HUDEP-2 (cell line): ENCODE measurements around the gene COPE.
A peak's percentile ranks its signal among the peaks of the same experiment; 100 is the strongest.
"Not testable (repeated sequence)": the region's sequence is repeated elsewhere in the genome, so short reads cannot be mapped to it uniquely, and the experiment has no call there.

Experiments used
- DNase-seq, 76 experiments: peaks; one replicate each; lab custom pipeline; 2025; ENCODE audit not compliant: unreplicated experiment in 76 of 76; lab: John Stamatoyannopoulos, UW

The COPE gene

DNA sequence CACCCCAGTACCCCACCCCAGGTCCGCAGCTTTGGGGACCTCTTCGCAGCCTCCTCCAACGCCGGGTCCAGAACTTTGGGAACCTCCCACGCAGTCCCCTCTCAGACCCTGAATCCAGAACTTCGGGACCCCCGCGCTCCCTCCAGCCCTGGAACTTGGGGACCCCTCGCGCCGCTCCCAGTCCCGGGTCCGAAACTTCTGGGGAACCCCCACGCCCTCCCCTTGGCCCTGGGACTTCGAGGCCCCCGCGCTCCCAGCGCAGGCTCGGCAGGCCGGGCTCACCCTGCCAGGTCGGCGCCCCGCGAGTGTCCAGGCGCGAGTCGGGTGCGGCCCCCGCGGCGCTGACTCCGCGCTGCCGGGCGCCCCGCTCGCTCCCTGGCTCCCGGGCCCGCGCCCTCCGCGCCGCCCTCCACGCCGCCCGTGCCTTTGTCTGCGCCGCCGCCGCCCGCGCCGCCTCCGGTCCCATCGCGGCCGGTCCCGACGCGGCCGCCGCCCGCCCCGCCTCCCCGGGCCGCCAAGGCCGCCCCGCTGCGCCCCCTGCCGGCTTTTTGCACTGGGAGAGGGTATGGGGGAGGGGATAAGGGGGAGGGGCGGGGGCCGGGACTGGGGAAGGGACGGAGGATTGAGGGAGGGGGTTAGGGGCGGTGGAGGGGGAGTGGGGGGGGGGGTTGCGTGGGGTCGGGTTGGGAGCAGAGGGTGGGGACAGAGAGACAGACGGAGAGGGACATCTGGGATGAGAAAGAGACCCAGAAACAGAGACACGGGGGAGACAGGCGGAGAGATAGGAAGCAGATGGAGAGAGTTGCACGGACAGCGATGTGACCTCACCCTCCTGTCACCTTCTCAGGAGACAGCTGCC lies 21.8 kb upstream of the COPE start, which contains the start of gene HOMER3:
Gene HOMER3, minus strand, starts transcription at position 449 of the 859 bp plus-strand sequence. CDS start 2,235 bp downstream, outside the sequence.
- DNase-seq = peak in 55 of 76 experiments; percentile 10 to 83 (median 59)

- DNase-seq = no peak
Measured at GRCh38 chr19:18939922-18940768, 21.0 kb upstream of the COPE start.

DNA sequence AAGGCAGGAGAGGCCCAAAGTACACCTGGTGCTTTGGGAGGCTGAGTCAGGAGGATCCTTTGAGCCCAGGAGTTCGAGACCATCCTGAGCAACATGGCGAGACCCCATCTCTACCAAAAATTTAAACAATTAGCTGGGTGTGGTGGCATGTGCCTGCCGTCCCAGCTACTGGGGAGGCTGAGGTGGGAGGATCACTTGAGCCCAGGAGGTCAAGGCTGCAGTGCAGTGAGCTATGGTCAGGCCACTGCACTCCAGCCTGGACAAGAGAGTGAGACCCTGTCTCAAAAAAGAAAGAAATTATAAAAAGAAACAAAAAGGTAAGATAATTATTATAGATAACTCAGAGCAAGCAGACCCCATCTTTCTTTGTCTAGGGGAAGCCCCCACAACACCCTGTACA lies 20.0 kb upstream of the COPE start:
- DNase-seq = no peak

DNA sequence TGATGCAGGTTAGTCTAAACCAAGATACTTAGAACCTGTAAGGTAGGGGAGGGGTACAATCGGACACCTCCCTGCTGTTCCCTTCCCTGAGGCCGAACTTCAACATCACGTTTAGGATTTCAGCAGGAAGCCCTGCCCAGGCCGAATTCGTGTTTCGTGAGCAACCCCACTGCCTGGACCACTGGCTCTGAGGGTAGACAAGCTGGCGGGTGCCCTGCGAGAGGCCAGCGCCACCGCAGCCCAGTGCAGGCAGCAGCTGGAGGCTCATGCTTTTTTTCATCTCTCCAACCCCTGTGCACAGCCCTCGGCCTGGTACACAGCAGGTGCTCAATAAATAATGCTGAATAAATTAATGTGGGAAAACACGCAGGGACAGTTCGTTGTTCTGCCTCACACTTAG lies 14.1 kb upstream of the COPE start:
- no peak for DNase-seq

GRCh38 chr19:18932216-18932841 lies 13.1 kb upstream of the COPE start:
- peak in 73 of 76 experiments; percentile 22 to 98 (median 86) for DNase-seq

DNA sequence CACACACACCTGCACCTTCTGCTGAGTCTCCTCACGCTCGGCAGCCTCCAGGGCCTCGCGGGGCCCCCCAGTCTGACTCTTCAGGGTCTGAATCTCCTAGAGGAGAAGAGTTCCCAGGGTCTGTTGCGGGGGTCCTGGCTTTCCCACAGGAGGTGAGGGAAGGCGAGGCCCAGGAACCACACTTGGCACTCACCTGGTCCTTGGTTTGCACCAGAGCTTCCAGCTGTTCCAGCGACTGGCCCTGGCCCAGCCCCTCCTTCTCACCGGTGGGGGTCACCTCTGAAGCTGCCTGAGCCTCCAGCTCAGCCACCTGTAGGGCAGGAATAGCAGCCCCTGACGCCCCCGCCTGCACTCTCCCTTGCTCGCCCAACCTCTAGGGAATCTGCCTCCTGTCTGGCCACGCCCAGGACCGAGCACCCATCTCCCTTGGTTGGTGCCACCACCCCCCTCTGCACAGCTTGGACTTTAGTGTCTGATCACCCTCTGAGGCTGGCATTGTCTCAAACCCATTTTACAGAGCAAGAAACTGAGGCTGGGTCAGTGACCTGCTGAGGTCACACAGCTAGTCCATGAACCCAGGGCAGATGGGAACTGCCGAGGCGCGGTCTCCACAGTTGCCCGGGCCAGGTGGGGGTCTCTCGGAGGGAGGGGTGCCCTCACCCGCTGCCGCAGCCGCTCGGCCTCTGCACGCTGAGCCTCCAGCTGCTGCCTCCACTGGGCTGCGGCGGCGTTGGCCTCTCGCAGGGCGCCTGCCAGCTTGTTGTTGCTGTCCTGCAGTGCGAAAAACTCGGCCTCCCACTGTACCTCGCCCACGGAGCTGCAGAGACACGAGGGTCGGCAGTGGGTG lies 12.4 kb upstream of the COPE start:
- DNase-seq = no peak

GRCh38 chr19:18929311-18929710 lies 10.1 kb upstream of the COPE start:
- no peak for DNase-seq

DNA sequence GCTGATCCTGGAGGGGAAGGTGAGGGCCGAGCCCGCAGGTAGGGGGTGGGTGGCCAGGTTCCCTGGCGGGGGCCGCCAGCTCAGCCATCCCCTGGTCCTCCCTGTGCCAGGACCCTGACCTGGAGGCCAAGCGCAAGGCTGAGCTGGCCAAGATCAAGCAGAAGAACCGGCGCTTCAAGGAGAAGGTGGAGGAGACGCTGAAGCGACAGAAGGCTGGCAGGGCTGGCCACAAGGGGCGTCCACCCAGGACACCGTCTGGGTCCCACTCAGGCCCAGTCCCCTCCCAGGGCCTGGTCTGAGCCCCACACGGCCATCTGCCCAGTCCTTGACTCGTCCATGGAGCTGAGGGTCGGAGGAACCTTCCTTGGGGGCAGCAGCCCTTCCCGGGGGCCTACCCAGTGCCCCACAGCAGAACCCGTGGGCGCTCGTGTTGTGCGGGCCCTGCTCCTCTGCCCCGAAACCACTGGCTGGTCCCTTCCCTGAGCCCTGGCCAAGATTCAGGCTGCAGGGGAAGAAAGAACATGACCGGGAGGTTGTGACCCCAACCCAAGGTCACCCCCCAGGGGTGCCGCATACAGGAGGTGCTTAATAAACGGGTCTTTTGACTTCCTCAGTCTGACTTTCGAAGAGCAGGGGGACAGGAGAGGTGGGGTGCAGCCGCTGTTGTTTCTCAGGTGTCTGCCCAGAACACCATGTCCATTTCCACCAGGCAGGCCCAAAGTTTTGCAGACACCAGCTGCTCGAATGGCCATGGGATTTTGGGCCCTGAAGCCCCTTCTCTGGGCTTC lies 9.0 kb upstream of the COPE start:
- no peak for DNase-seq

- DNase-seq = no peak
Measured at GRCh38 chr19:18924684-18925213, 5.6 kb upstream of the COPE start.

- DNase-seq = no peak
Measured at GRCh38 chr19:18922228-18922985, 3.2 kb upstream of the COPE start.

GRCh38 chr19:18921593-18921992 lies 2.4 kb upstream of the COPE start:
- DNase-seq = no peak

- DNase-seq = no peak
Measured at GRCh38 chr19:18920400-18920799, 1.2 kb upstream of the COPE start.

DNA sequence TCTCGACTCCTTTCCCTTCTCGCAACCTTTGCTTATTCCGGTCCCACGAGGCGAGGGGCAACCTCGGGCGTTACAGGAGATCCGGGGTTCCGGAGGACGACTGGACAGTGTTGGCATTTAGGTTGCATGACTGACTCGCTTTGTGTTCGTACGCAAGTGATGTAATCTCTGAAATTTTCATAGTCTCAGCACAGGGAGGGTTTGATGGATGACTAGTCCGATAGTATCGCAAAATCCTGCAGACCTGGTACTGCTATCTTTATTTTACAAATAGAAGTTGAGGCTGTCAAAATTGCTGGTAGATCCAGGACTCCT lies 670 bp upstream of the COPE start:
- no peak for DNase-seq

DNA sequence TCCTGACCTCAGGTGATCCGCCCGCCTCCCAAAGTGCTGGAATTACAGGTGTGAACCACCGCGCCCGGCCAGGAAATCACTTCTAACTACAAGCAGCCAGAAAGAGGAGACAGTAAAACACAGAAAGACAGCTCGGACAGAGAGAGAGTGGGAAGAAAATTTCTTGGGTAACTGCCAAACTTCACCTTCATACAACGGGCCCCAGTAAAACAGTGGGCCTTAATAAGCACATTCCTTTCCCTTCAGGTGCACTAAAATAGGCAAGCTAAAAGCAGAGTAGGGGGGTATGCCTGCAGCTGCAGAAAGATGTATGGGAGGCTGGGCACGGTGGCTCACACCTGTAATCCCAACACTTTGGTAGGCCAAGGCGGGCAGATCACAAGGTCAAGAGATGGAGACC lies 1.6 kb downstream of the COPE start:
- not testable (repeated sequence) for DNase-seq

DNA sequence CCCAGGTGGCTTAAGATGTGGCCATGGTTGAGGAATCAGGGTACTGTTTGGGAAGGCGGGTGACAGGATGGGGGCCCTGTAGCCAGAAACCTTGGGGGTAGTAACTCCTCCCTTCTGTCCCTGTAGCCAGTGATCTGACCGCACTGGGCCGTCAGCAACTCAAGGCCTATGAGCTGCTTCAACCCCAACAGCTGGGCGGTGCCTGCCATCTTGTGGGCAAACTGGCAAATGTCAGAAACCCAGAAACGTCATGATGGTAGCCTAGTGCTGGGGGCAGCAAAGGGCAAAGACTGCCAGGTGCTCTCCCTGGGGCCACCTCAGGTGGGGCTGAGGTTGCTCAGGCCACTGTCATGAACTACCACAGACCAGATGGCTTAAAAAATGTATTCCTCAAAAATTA lies 3.5 kb downstream of the COPE start:
- DNase-seq = peak in 62 of 76 experiments; percentile 14 to 81 (median 61)

GRCh38 chr19:18913466-18913865 lies 5.7 kb downstream of the COPE start:
- DNase-seq = no peak

GRCh38 chr19:18912933-18913332 lies 6.3 kb downstream of the COPE start:
- DNase-seq = no peak

DNA sequence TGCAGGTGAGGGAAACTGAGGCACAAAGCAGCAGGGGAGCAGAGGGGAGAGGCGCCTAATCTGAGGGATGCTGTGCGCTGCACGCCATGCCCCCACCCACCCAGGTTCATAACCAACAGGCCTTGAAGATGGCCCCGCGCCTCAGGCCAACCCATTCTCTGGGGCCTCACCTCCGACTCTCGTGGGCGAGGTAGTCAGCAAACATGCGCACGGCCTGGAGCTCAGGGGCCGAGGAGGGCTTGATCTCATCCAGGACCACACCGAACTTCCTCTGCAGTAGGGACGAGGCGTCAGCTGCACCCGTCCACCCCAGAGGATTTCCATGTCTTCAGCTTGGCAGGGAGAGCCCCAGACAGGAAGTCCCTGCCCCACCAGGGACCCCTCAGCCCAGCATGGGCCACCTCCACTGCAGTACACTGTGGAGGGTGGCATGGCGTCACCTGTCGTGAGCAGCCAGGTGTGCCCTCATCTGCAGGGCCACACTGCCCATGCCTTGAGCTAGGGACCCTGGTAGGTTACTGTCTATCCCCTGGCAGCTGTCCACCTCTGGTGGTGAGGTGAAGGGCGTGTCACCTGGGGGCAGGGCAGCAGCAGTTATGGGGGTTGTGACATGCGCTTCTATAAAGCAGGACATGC lies 8.3 kb downstream of the COPE start:
- no peak for DNase-seq
